Cardiac muscle cell (in vitro differentiated cells and primary cell): ENCODE results near the gene FCHSD2. TPM values are rescaled to one million over a fixed set of nuclear protein-coding genes. Genes with fewer than 3 reads are reported as not detected.

Experiments
- DNase-seq, 2 donors: peaks; one replicate each; pipeline versions ENCODE4 v3.0.0 to v3.0.0-alpha.2; 2010 to 2017; ENCODE audit warnings: low read depth in 1 of 2, low spot score in 1 of 2
- H3K27ac ChIP-seq: fragments of 200-600 bp; sonication (generic); 2 replicates; pipeline ENCODE4 v1.5.1; 2016
- H3K27me3 ChIP-seq: fragments of 200-600 bp; sonication (generic); 2 replicates; pipeline ENCODE4 v1.6.0; 2016; ENCODE audit warnings: control low read depth
- H3K36me3 ChIP-seq: fragments of 200-600 bp; sonication (generic); 2 replicates; pipeline ENCODE4 v1.5.1; 2016; ENCODE audit warnings: control low read depth
- H3K4me1 ChIP-seq: fragments of 200-600 bp; sonication (generic); 2 replicates; pipeline ENCODE4 v1.8.1; 2017; ENCODE audit warnings: low read depth, mild to moderate bottlenecking, mixed run types
- H3K4me3 ChIP-seq: fragments of 200-600 bp; sonication (generic); 2 replicates; pipeline ENCODE4 v1.5.1; 2016; ENCODE audit warnings: mild to moderate bottlenecking
- H3K9me3 ChIP-seq: fragments of 200-600 bp; sonication (generic); 2 replicates; pipeline ENCODE4 v1.5.1; 2017; ENCODE audit warnings: low read depth, mild to moderate bottlenecking, control low read depth
- CTCF ChIP-seq: IDR thresholded peaks from 2 replicates; pipeline ENCODE4 v1.5.1; 2012; ENCODE audit warnings: low read depth, mild to moderate bottlenecking, low read length
- polyA plus RNA-seq: library from polyadenylated mRNA; unstranded; fragments of >200 nt; fragmentation: Nextera tagmentation; extraction: Ambion mirVana; gene quantifications from 2 replicates; pipeline ENCODE4 v1.2.1, GENCODE V29; 2016
- total RNA-seq: library from RNA; depleted of rRNA; stranded (reverse); fragments of >200 nt; gene quantifications from 2 replicates; pipeline ENCODE4 v1.2.3, GENCODE V29; 2016

FCHSD2 gene
- total and polyA plus RNA-seq, 2 experiments from 2014 or later, result 12.3 to 16.9 TPM

GRCh38 chr11:72842126-72842525 lies 300.0 kb downstream of the FCHSD2 start:
- Histone ChIP-seq H3K9me3 (no peaks in the 10 kb centered on the region), H3K4me1 (peaks cover 4% of the 10 kb centered on the region), H3K27me3 (no peaks in the 10 kb centered on the region), H3K27ac (no peak overlapping the region), H3K4me3 (no peak overlapping the region), H3K36me3 (peaks cover 10% of the 10 kb centered on the region)
- no peak for DNase-seq
- TF ChIP-seq CTCF, result no peak

- Histone ChIP-seq H3K4me3 (no peak overlapping the region), H3K27me3 (no peaks in the 10 kb centered on the region), H3K9me3 (no peaks in the 10 kb centered on the region), H3K4me1 (peaks cover 6% of the 10 kb centered on the region), H3K27ac (no peak overlapping the region), H3K36me3 (peaks cover 10% of the 10 kb centered on the region)
- DNase-seq, result no peak
- no peak for TF ChIP-seq CTCF
Measured at GRCh38 chr11:72841397-72841796, 300.7 kb downstream of the FCHSD2 start.

- H3K27me3 ChIP-seq, result no peaks in the 10 kb centered on the region
- peaks cover 12% of the 10 kb centered on the region for H3K4me1 ChIP-seq
- peaks cover 10% of the 10 kb centered on the region for H3K36me3 ChIP-seq
- TF ChIP-seq CTCF, result no peak
- H3K4me3 ChIP-seq, result no peak overlapping the region
- no peak overlapping the region for H3K27ac ChIP-seq
- no peaks in the 10 kb centered on the region for H3K9me3 ChIP-seq
- peak in 1 of 2 donors; percentile 91 for DNase-seq
Measured at GRCh38 chr11:72840780-72841179, 301.3 kb downstream of the FCHSD2 start.

- Histone ChIP-seq H3K36me3 (peaks cover 10% of the 10 kb centered on the region), H3K4me3 (no peak overlapping the region), H3K27ac (no peak overlapping the region), H3K4me1 (peaks cover 16% of the 10 kb centered on the region), H3K27me3 (no peaks in the 10 kb centered on the region), H3K9me3 (no peaks in the 10 kb centered on the region)
- no peak for TF ChIP-seq CTCF
- no peak for DNase-seq
Measured at GRCh38 chr11:72838691-72839305, 303.3 kb downstream of the FCHSD2 start.

- Histone ChIP-seq H3K27me3 (no peaks in the 10 kb centered on the region), H3K4me3 (no peak overlapping the region), H3K4me1 (peaks cover 30% of the 10 kb centered on the region), H3K36me3 (peaks cover 3% of the 10 kb centered on the region), H3K9me3 (no peaks in the 10 kb centered on the region), H3K27ac (no peak overlapping the region)
- DNase-seq, result no peak
- no peak for TF ChIP-seq CTCF
Measured at GRCh38 chr11:72836111-72836510, 306.0 kb downstream of the FCHSD2 start.
